Stimulated activated CD8-positive, alpha-beta memory T cell treated with anti-CD3 and anti-CD28 coated beads, Interleukin-15, amount 100 ng/mL, for 4 hours (primary cell): ENCODE data around the gene USB1.
A peak's percentile ranks its signal among the peaks of the same experiment; 100 is the strongest.

Experiments used
- DNase-seq, 2 donors: peaks; one replicate each; pipeline ENCODE4 v3.0.0-alpha.2; 2020; ENCODE audit warnings: low read depth in 2 of 2

Gene USB1, protein sequence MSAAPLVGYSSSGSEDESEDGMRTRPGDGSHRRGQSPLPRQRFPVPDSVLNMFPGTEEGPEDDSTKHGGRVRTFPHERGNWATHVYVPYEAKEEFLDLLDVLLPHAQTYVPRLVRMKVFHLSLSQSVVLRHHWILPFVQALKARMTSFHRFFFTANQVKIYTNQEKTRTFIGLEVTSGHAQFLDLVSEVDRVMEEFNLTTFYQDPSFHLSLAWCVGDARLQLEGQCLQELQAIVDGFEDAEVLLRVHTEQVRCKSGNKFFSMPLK

DNA sequence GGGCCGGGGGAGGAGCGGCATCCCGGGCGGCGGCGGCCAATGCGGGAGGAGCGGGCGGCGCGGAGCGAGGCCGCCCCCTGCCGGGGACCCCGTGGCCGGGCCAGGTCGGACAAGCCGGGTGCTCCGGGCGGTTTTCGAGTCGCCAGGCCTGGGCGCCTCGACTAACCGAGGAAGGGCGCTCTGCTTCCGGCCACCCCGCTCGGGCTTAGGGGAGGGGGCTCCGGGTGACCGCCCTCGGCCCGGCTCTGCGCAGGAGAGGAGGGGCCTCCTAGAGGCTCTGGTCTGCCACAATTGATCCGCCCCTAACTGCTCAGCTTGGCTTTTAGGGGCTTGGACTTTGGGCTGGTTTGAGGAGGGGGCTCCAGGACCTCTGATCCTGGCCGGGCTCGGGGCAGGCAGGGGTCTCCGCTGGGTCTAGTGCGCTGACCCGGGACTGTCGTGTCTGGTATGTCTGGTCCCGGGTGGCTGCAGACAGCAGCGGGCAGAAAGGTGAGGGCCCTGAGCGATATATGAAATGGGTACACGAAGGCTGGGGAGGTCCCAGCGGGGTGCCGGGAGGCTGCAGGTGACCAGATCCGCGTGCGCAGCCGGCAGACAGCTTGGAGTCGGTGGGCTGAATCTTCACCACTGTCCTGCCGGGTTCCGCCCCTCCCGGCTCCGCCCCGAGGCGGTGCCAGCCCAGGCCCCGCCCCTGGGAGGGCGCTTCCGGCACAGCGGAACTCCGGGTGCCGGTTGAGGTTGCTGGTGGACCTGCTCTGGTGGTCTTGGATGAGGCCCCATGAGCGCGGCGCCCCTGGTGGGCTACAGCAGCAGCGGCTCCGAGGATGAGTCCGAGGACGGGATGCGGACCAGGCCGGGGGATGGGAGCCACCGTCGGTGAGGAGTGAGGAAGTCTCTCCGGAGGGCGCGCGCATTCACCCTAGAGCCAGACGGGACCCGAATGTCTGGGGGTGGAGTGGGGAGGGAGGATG lies at the start of gene USB1:
Gene USB1, plus strand, starts transcription at position 702 of the 971 bp plus-strand sequence. Its CDS starts 77 bp downstream, at position 779.
- peak; percentile 51 to 70 for DNase-seq

GRCh38 chr16:57952909-57953308 lies 48.3 kb upstream of the USB1 start:
- no peak for DNase-seq

- no peak for DNase-seq
These were observed 47.4 kb upstream of the USB1 start for GRCh38 chr16:57953857-57954256.

GRCh38 chr16:57955572-57956188 lies 45.5 kb upstream of the USB1 start:
- DNase-seq, result no peak

GRCh38 chr16:57956270-57956808 lies 44.9 kb upstream of the USB1 start:
- DNase-seq, result no peak

DNA sequence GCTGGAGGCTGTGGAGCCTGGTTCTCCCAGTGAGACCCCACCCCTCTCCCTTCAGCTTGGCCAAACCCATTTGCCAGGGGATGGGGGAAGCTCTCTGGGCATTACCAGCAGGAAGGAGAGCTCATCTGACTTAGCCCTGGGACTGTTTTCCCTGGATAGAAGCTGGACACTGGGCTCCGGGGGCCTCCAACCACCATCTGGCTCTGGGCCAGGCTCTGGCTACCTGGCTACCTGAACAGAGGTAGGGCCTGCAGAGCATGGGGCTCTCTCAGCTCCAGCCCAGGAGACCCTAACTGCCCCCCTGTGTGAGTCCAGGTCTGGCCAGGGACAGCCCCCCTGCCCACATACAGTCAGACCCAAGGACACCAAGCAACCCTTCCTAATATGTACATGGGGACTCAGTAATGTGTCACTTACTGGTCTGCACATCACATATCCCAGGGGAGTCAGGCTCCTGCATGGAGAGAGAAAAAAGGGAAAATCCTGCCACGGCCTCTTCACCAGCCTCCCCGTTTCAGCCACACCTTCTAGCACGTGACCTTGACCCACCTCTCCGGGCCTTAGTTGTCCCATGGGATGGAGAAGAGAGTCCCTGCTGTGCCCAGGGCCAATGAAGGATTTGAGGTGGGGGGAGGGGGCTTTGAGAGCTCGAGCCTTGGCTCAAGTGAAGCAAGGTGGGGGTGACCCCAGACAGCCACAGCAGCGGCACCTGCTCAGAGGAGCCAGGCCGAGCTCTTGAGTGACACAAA lies 44.1 kb upstream of the USB1 start:
- no peak for DNase-seq

DNA sequence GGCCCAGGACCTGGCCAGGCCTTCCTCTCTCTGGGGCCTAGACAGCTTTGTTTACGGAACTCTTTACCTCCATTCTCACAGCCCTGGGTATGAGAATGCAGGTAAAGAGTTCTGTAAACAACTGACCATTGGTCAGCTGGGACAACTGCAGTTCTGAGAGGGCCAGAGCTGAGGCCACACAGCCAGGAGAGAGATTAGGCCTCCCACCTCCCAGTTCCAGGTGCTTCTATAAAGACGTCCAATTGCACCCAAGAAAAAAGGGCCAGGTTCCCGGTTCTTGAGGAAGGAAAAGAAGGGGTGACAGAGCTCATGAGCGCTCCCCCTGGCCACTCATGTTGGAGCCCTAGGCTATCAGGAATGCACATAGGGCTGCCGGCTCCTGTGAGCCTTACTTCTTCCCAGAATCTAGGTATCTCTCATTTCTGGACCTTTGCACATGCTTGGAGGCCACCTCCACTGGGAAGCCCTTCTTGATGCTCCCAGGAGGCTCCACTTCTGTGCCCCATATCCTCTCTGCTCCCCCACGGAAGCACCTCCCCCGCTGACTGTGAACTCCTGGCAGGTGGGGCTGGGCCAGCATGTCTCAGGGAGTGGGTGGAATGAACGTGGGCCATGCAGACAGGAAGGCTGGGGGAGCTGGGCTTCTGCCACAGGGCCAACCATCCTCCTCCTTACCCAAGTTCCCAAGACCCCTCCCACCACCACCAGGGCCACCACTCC lies 43.4 kb upstream of the USB1 start:
- DNase-seq, result no peak

DNA sequence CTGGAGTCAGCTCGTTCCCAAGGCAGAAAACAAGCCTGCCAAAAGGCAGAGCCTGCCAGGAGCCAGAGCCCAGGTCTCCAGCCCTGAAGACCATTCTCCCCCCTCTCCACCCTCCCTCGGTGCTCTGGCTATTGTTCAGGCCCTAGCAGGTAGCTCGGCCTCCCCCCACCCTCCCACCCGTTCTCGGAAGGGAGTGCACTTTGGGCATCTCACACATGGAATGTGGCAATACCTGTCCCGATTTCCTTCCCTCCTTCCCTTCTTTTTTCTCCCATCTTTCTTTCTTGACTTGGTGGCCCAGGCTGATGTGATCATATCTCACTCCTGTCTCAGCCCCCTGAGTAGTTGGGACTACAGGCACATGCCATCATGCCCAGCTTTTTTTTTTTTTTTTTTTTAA lies 42.7 kb upstream of the USB1 start:
- DNase-seq, result no peak

DNA sequence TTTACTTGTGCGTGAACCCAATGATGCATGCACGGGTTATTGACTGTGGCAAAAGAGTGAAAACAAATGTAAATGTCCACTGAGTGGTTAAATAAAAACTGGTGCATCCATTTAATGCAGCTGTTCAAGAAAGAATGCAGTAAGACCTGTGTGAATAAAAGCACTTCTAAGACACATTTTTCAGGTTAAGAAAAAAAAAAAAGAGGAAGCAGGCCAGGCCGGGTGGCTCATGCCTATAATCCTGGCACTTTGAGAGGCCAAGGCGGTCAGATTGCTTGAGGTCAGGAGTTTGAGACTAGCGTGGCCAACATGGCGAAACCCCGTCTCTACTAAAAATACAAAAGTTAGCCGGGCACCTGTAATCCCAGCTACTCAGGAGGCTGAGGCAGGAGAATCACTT lies 42.1 kb upstream of the USB1 start:
- DNase-seq, result no peak

DNA sequence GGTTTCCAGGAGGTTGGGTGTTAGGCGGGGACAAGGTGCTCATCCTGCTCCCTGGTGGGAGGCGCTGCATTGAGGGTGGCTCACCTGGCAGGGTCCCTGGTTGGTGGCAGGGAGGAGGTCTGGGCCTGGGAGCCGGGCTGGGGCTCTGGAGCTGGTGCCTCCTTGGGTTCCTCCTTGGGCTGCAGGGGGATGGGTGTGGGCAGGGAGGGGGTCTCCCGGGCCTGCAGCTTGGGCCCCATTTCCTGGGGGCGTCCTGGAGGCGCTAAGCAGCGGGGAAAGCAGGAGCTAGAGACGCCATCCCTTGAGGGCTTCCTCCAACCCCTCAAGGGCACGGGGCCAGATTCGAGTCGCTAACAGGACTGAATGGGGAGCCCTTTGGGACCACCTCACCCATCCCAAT lies 41.4 kb upstream of the USB1 start:
- no peak for DNase-seq

GRCh38 chr16:57960310-57960709 lies 40.9 kb upstream of the USB1 start:
- DNase-seq, result no peak

DNA sequence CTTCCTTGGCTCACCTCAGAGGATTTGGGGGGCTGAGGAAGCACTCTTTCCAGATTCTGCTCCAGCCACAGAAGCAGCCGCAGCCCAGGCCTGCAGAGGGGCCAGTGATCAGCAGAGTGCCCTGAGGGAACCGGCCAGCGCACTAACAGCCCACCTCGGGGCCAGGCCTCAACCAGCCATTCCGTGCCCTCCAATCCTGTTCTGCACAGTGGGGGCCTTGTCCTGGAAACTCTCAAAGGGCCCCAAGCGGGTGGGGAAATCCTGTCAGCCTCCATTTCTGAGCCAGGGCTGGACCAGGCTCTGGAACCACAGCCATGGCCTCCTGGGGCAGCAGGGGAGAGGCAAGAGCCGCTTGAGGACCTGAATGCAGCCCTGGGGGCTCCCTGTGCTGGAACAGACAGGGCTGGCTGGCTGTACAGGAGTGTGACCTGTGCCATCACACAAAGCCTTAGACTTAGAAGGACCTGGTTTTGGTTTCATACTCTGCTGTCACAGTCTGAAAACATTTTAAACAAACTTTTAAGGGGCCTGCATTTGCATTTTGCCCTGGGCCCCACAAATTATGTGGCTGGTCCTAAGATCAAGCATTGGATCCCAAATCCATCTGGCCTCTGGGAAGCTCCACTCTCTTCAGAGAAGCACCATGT lies 40.3 kb upstream of the USB1 start:
- no peak for DNase-seq

GRCh38 chr16:57961538-57961937 lies 39.7 kb upstream of the USB1 start:
- DNase-seq, result no peak

- DNase-seq, result no peak
These were observed 39.2 kb upstream of the USB1 start for GRCh38 chr16:57962046-57962445.

DNA sequence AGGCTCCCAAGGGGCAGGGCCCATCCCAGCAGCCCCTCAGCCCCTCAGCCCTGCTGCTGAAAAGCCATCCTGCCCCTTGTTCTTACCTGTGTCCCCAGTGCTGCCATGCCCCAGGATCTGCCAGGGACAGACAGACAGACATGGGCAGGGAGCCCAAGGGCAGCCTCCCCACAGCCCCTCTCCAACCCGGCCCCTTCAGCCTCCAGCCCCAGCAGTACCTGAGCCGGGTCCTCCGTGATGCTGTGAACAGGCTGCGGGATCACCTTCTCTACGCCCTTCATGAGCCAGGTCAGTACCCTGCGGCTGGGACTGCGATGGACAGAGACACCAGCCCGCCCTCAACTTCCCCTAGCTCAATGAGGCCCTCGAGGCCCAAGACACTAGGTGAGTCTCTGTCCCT lies 38.5 kb upstream of the USB1 start:
- DNase-seq, result no peak

GRCh38 chr16:57964157-57964700 lies 37.0 kb upstream of the USB1 start:
- no peak for DNase-seq

DNA sequence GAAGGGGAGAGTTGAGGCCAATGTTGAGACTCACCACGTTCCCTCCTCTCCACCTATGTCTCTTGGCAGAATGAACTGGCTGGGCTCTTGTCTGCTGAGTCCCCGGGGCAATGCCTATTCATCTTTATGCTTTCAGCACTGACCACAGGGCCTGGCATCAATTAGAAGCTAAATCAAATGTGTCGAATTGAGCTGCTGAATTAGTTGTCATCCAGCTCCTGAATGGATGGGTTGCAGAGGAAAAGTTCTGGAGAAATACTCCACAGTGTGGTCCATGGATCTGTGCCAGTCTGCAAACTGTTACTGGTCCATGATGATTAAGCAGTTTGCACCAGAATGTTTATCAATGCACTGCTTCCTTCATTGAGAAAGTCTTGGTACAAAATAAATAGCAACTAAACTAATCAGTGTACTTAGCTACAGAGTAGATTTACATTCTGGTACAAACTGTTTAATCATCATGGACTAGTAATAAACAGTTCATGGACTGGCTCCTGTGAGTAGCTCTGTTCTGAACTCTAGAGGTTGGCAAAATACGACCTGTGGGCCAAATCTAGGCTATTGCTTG lies 34.9 kb upstream of the USB1 start:
- no peak for DNase-seq

DNA sequence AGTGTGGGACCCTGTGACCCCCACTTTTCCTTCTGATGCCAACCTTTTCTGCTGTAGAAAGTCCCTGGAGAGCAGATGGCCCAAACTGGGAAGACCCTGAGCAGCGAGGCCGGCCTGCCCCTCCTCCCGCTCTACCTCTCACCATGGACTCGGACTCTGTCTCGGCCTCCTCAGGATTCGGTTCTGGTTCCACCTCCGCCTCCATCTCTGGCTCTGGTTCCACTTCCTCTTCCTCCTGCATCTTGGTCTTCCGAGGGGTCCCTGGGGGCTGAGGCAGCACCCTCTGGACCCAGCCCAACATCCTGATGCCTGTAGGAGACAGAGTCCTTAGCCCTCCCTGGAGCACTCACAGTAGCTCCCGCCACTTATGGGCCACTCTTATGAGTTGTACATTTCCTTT lies 34.2 kb upstream of the USB1 start:
- no peak for DNase-seq

DNA sequence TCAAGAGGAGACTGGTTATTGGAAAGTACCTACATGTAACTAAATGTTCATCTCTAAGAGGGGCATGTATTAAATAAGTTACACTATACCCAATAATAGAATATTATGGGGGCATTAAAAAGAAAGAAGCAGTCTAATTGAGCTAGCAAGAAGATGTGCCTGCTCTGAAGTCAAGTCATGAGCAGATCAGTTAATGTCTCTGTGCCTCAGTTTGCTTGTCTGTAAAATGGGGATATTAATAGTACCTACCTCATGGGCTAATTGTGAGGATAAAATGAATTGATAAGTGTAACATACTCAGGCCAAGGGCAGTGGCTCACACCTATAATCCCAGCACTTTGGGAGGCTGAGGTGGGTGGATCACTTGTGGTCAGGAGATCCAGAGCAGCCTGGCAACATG lies 33.3 kb upstream of the USB1 start:
- no peak for DNase-seq
